GM12892 (cell line): ENCODE data around the gene CYB5R2. TPM values are rescaled to one million over a fixed set of nuclear protein-coding genes. Genes with fewer than 3 reads are reported as not detected.

Source experiments
- DNase-seq: peaks from one replicate; pipeline ENCODE4 v3.0.0; 2011; ENCODE audit not compliant: insufficient read length
- FAIRE-seq: peaks from 2 replicates; lab custom pipeline; 2011; peaks lifted over from hg19 to GRCh38; lab: Jason Lieb, UNC
- POLR2A ChIP-seq: IDR thresholded peaks from 2 replicates; pipeline ENCODE4 v1.6.1; 2011; ENCODE audit warnings: low read depth, low read length, control low read depth
- POLR2AphosphoS5 ChIP-seq: IDR thresholded peaks from 2 replicates; pipeline ENCODE4 v1.6.1; 2011; ENCODE audit warnings: low read depth, low read length, control low read depth
- TAF1 ChIP-seq: IDR thresholded peaks from 2 replicates; pipeline ENCODE4 v1.6.1; 2011; ENCODE audit warnings: low read depth, mild to moderate bottlenecking, control low read depth, low read length, borderline replicate concordance
- polyA plus RNA-seq: library from polyadenylated mRNA; unstranded; fragments of >200 nt; gene quantifications from one replicate; pipeline ENCODE4 v1.2.1, GENCODE V29; 2012; ENCODE audit warnings: missing spikeins, inconsistent platforms; ENCODE audit not compliant: missing spikeins

CYB5R2 gene
- polyA plus RNA-seq: 23.2 TPM

- FAIRE-seq: no peak
- TF ChIP-seq POLR2A (no peak; the same call in none of the 2 replicates), POLR2AphosphoS5 (no peak), TAF1 (no peak)
- DNase-seq: no peak
Observed at GRCh38 chr11:7672960-7673723, at the start of gene CYB5R2. Gene CYB5R2, minus strand, starts transcription at chr11:7673500. Its CDS starts 675 bp downstream, at chr11:7672825.

GRCh38 chr11:7714786-7715185 is 41.5 kb upstream of the CYB5R2 start:
- DNase-seq (no peak), FAIRE-seq (no peak)
- TF ChIP-seq POLR2AphosphoS5 (no peak), TAF1 (no peak), POLR2A (no peak)

GRCh38 chr11:7706377-7706776 is 33.1 kb upstream of the CYB5R2 start, which contains the start of gene OVCH2:
Gene OVCH2, minus strand, starts transcription at chr11:7706477. Its CDS starts 83 bp downstream, at chr11:7706394.
- TF ChIP-seq POLR2AphosphoS5: no peak
- no peak for TF ChIP-seq TAF1
- TF ChIP-seq POLR2A: no peak
- no peak for DNase-seq
- FAIRE-seq: no peak

GRCh38 chr11:7703740-7704139 is 30.4 kb upstream of the CYB5R2 start:
- FAIRE-seq: no peak
- DNase-seq: no peak

GRCh38 chr11:7696424-7696823 is 23.1 kb upstream of the CYB5R2 start:
- FAIRE-seq: no peak
- no peak for DNase-seq
- TF ChIP-seq POLR2AphosphoS5 (no peak), TAF1 (no peak), POLR2A (no peak)

More at GRCh38 chr11:7703740-7704139, 30.4 kb upstream of the CYB5R2 start:
- TF ChIP-seq POLR2AphosphoS5: no peak
- no peak for TF ChIP-seq POLR2A
- no peak for TF ChIP-seq TAF1

- TF ChIP-seq POLR2A (no peak), TAF1 (no peak), POLR2AphosphoS5 (no peak)
- no peak for DNase-seq
- peak; percentile 40 for FAIRE-seq
Observed at GRCh38 chr11:7694235-7694634, 20.9 kb upstream of the CYB5R2 start.

- no peak for DNase-seq
- FAIRE-seq: no peak
- TF ChIP-seq POLR2AphosphoS5: no peak
- TF ChIP-seq TAF1: no peak
- no peak for TF ChIP-seq POLR2A
Observed at GRCh38 chr11:7692426-7692825, 19.1 kb upstream of the CYB5R2 start.

GRCh38 chr11:7691759-7692350 is 18.6 kb upstream of the CYB5R2 start:
- TF ChIP-seq POLR2AphosphoS5: no peak
- TF ChIP-seq POLR2A: no peak
- TF ChIP-seq TAF1: no peak
- DNase-seq (no peak), FAIRE-seq (no peak)

- no peak for TF ChIP-seq POLR2AphosphoS5
- no peak for TF ChIP-seq TAF1
- TF ChIP-seq POLR2A: no peak
- FAIRE-seq (peak; percentile 82), DNase-seq (no peak)
Observed at GRCh38 chr11:7690648-7691047, 17.3 kb upstream of the CYB5R2 start.

- no peak for DNase-seq
- FAIRE-seq: no peak
- TF ChIP-seq POLR2A: no peak
- TF ChIP-seq POLR2AphosphoS5: no peak
- TF ChIP-seq TAF1: no peak
Observed at GRCh38 chr11:7689239-7689638, 15.9 kb upstream of the CYB5R2 start.

GRCh38 chr11:7688238-7688826 is 15.0 kb upstream of the CYB5R2 start:
- TF ChIP-seq TAF1: no peak
- TF ChIP-seq POLR2AphosphoS5: no peak
- no peak for TF ChIP-seq POLR2A
- DNase-seq: no peak
- peak; percentile 93 for FAIRE-seq

GRCh38 chr11:7687386-7687785 is 14.1 kb upstream of the CYB5R2 start:
- TF ChIP-seq POLR2A (no peak), TAF1 (no peak), POLR2AphosphoS5 (no peak)
- no peak for DNase-seq
- no peak for FAIRE-seq
